ENCODE data around the gene CDH13.

Gene CDH13

GRCh38 chr16:83363521-83363920, 736.8 kb downstream of the CDH13 start:
- H3K79me1 ChIP-seq (replicated peaks; ENCODE audit: low read length, poor library complexity, severe bottlenecking): peaks cover 3% of the 10 kb centered on the region
- WGBS: 93% methylated on average over 4 of the region's 4 CpGs
- no peak overlapping the region for H2AK5ac ChIP-seq (ENCODE audit: low read length, severe bottlenecking)
- H3K9ac ChIP-seq (ENCODE audit: low read length): no peak overlapping the region
- no peak overlapping the region for H4K8ac ChIP-seq (ENCODE audit: low read length)
- no peak overlapping the region for H2BK15ac ChIP-seq (ENCODE audit: low read depth, poor library complexity, severe bottlenecking)
- H4K91ac ChIP-seq (ENCODE audit: low read length): no peak overlapping the region
- H3K18ac ChIP-seq (ENCODE audit: low read depth in 1 of 2, low read length in 2 of 2): no peak overlapping the region
- no peak overlapping the region for H2BK5ac ChIP-seq (ENCODE audit: low read depth, low read length, poor library complexity, severe bottlenecking)
- H2BK120ac ChIP-seq (ENCODE audit: low read depth, low read length): no peak overlapping the region
- H3K14ac ChIP-seq (ENCODE audit: low read length in 2 of 2): no peak overlapping the region
- H2BK12ac ChIP-seq (ENCODE audit: low read length in 2 of 2): no peak overlapping the region
- H3K9me3 ChIP-seq (ENCODE audit: control insufficient read depth, low read length): no peaks in the 10 kb centered on the region
- no peak overlapping the region for H3K4ac ChIP-seq (ENCODE audit: low read depth in 1 of 2, low read length in 2 of 2)
- no peak overlapping the region for H3K4me2 ChIP-seq (ENCODE audit: low read length, poor library complexity, severe bottlenecking)
- no peak overlapping the region for H3K4me3 ChIP-seq (ENCODE audit: insufficient read depth in 1 of 2, low read depth in 1 of 2, low read length in 2 of 2)
- no peaks in the 10 kb centered on the region for H3K4me1 ChIP-seq (ENCODE audit: control insufficient read depth, insufficient read depth, low read depth, low read length)
- no peak overlapping the region for H2AFZ ChIP-seq (ENCODE audit: low read depth, low read length)
- H3K23ac ChIP-seq (ENCODE audit: low read length in 2 of 2): no peak overlapping the region
- no peak overlapping the region for H3K27ac ChIP-seq (ENCODE audit: low read length, poor library complexity, severe bottlenecking)
- no peaks in the 10 kb centered on the region for H3K36me3 ChIP-seq (ENCODE audit: control insufficient read depth in 1 of 2, insufficient read depth in 2 of 2, low read depth in 1 of 2, low read length in 2 of 2)
- no peak for DNase-seq
- H3K27me3 ChIP-seq (ENCODE audit: control insufficient read depth in 1 of 2, insufficient read depth in 1 of 2, low read length in 2 of 2): no peaks in the 10 kb centered on the region

- no peak overlapping the region for H3K27ac ChIP-seq (ENCODE audit: low read length, poor library complexity, severe bottlenecking)
- no peak overlapping the region for H3K23ac ChIP-seq (ENCODE audit: low read length in 2 of 2)
- no peak overlapping the region for H2BK5ac ChIP-seq (ENCODE audit: low read depth, low read length, poor library complexity, severe bottlenecking)
- no peaks in the 10 kb centered on the region for H3K27me3 ChIP-seq (ENCODE audit: control insufficient read depth in 1 of 2, insufficient read depth in 1 of 2, low read length in 2 of 2)
- H4K91ac ChIP-seq (ENCODE audit: low read length): no peak overlapping the region
- H3K18ac ChIP-seq (ENCODE audit: low read depth in 1 of 2, low read length in 2 of 2): no peak overlapping the region
- no peak overlapping the region for H3K9ac ChIP-seq (ENCODE audit: low read length)
- H2AFZ ChIP-seq (ENCODE audit: low read depth, low read length): no peak overlapping the region
- H3K9me3 ChIP-seq (ENCODE audit: control insufficient read depth, low read length): no peaks in the 10 kb centered on the region
- 83% methylated on average over 3 of the region's 3 CpGs for WGBS
- no peak overlapping the region for H2BK120ac ChIP-seq (ENCODE audit: low read depth, low read length)
- H3K4ac ChIP-seq (ENCODE audit: low read depth in 1 of 2, low read length in 2 of 2): no peak overlapping the region
- H2BK12ac ChIP-seq (ENCODE audit: low read length in 2 of 2): no peak overlapping the region
- peaks cover 3% of the 10 kb centered on the region for H3K79me1 ChIP-seq (replicated peaks; ENCODE audit: low read length, poor library complexity, severe bottlenecking)
- H2AK5ac ChIP-seq (ENCODE audit: low read length, severe bottlenecking): no peak overlapping the region
- H3K4me1 ChIP-seq (ENCODE audit: control insufficient read depth, insufficient read depth, low read depth, low read length): no peaks in the 10 kb centered on the region
- no peak overlapping the region for H2BK15ac ChIP-seq (ENCODE audit: low read depth, poor library complexity, severe bottlenecking)
- H3K36me3 ChIP-seq (ENCODE audit: control insufficient read depth in 1 of 2, insufficient read depth in 2 of 2, low read depth in 1 of 2, low read length in 2 of 2): no peaks in the 10 kb centered on the region
- H3K14ac ChIP-seq (ENCODE audit: low read length in 2 of 2): no peak overlapping the region
- H3K4me3 ChIP-seq (ENCODE audit: insufficient read depth in 1 of 2, low read depth in 1 of 2, low read length in 2 of 2): no peak overlapping the region
- DNase-seq: peak; percentile 18
- no peak overlapping the region for H4K8ac ChIP-seq (ENCODE audit: low read length)
- H3K4me2 ChIP-seq (ENCODE audit: low read length, poor library complexity, severe bottlenecking): no peak overlapping the region
These were observed 738.4 kb downstream of the CDH13 start for GRCh38 chr16:83365166-83365565.

DNA sequence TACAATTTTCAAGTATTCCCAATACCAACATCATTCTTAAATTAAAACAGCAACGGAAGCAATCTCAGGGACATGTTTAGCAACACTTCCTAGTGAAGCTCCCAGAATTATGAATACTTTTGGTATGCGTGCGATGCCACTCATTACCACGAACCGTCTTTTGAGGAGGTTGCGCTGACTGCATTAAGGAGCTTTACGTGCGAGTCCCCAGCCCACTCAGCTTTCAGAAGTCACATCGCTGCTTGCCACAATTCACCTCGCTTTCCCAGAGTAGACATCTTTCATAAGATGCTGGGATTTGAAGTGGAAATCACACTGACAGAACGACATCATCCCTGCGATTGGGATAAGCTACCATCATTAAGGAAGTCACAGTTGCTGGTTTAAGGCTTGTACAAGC, 739.5 kb downstream of the CDH13 start:
- H4K8ac ChIP-seq (ENCODE audit: low read length): no peak overlapping the region
- H4K91ac ChIP-seq (ENCODE audit: low read length): no peak overlapping the region
- H3K23ac ChIP-seq (ENCODE audit: low read length in 2 of 2): no peak overlapping the region
- no peaks in the 10 kb centered on the region for H3K27me3 ChIP-seq (ENCODE audit: control insufficient read depth in 1 of 2, insufficient read depth in 1 of 2, low read length in 2 of 2)
- no peak overlapping the region for H2BK12ac ChIP-seq (ENCODE audit: low read length in 2 of 2)
- H3K4me2 ChIP-seq (ENCODE audit: low read length, poor library complexity, severe bottlenecking): no peak overlapping the region
- WGBS: 93% methylated on average over 12 of the region's 12 CpGs
- no peaks in the 10 kb centered on the region for H3K4me1 ChIP-seq (ENCODE audit: control insufficient read depth, insufficient read depth, low read depth, low read length)
- H3K79me1 ChIP-seq (replicated peaks; ENCODE audit: low read length, poor library complexity, severe bottlenecking): peaks cover 3% of the 10 kb centered on the region
- DNase-seq: no peak
- H3K9me3 ChIP-seq (ENCODE audit: control insufficient read depth, low read length): no peaks in the 10 kb centered on the region
- no peak overlapping the region for H3K18ac ChIP-seq (ENCODE audit: low read depth in 1 of 2, low read length in 2 of 2)
- no peak overlapping the region for H2BK5ac ChIP-seq (ENCODE audit: low read depth, low read length, poor library complexity, severe bottlenecking)
- H3K9ac ChIP-seq (ENCODE audit: low read length): no peak overlapping the region
- no peak overlapping the region for H3K4me3 ChIP-seq (ENCODE audit: insufficient read depth in 1 of 2, low read depth in 1 of 2, low read length in 2 of 2)
- H2AFZ ChIP-seq (ENCODE audit: low read depth, low read length): no peak overlapping the region
- no peak overlapping the region for H2AK5ac ChIP-seq (ENCODE audit: low read length, severe bottlenecking)
- H2BK15ac ChIP-seq (ENCODE audit: low read depth, poor library complexity, severe bottlenecking): no peak overlapping the region
- H2BK120ac ChIP-seq (ENCODE audit: low read depth, low read length): no peak overlapping the region
- H3K4ac ChIP-seq (ENCODE audit: low read depth in 1 of 2, low read length in 2 of 2): no peak overlapping the region
- H3K14ac ChIP-seq (ENCODE audit: low read length in 2 of 2): no peak overlapping the region
- H3K36me3 ChIP-seq (ENCODE audit: control insufficient read depth in 1 of 2, insufficient read depth in 2 of 2, low read depth in 1 of 2, low read length in 2 of 2): no peaks in the 10 kb centered on the region
- no peak overlapping the region for H3K27ac ChIP-seq (ENCODE audit: low read length, poor library complexity, severe bottlenecking)

- no peak overlapping the region for H2AFZ ChIP-seq (ENCODE audit: low read depth, low read length)
- H2AK5ac ChIP-seq (ENCODE audit: low read length, severe bottlenecking): no peak overlapping the region
- no peak overlapping the region for H3K14ac ChIP-seq (ENCODE audit: low read length in 2 of 2)
- no peak overlapping the region for H3K18ac ChIP-seq (ENCODE audit: low read depth in 1 of 2, low read length in 2 of 2)
- H3K27ac ChIP-seq (ENCODE audit: low read length, poor library complexity, severe bottlenecking): no peak overlapping the region
- DNase-seq: no peak
- no peaks in the 10 kb centered on the region for H3K4me1 ChIP-seq (ENCODE audit: control insufficient read depth, insufficient read depth, low read depth, low read length)
- no peak overlapping the region for H2BK12ac ChIP-seq (ENCODE audit: low read length in 2 of 2)
- H3K23ac ChIP-seq (ENCODE audit: low read length in 2 of 2): no peak overlapping the region
- H2BK120ac ChIP-seq (ENCODE audit: low read depth, low read length): no peak overlapping the region
- no peaks in the 10 kb centered on the region for H3K36me3 ChIP-seq (ENCODE audit: control insufficient read depth in 1 of 2, insufficient read depth in 2 of 2, low read depth in 1 of 2, low read length in 2 of 2)
- H3K4me3 ChIP-seq (ENCODE audit: insufficient read depth in 1 of 2, low read depth in 1 of 2, low read length in 2 of 2): no peak overlapping the region
- no peak overlapping the region for H2BK15ac ChIP-seq (ENCODE audit: low read depth, poor library complexity, severe bottlenecking)
- H4K8ac ChIP-seq (ENCODE audit: low read length): no peak overlapping the region
- no peak overlapping the region for H4K91ac ChIP-seq (ENCODE audit: low read length)
- H3K9me3 ChIP-seq (ENCODE audit: control insufficient read depth, low read length): no peaks in the 10 kb centered on the region
- no peak overlapping the region for H3K4me2 ChIP-seq (ENCODE audit: low read length, poor library complexity, severe bottlenecking)
- H2BK5ac ChIP-seq (ENCODE audit: low read depth, low read length, poor library complexity, severe bottlenecking): no peak overlapping the region
- 90% methylated on average over 3 of the region's 3 CpGs for WGBS
- H3K27me3 ChIP-seq (ENCODE audit: control insufficient read depth in 1 of 2, insufficient read depth in 1 of 2, low read length in 2 of 2): no peaks in the 10 kb centered on the region
- H3K79me1 ChIP-seq (replicated peaks; ENCODE audit: low read length, poor library complexity, severe bottlenecking): no peaks in the 10 kb centered on the region
- no peak overlapping the region for H3K4ac ChIP-seq (ENCODE audit: low read depth in 1 of 2, low read length in 2 of 2)
- H3K9ac ChIP-seq (ENCODE audit: low read length): no peak overlapping the region
These were observed 748.2 kb downstream of the CDH13 start for GRCh38 chr16:83374979-83375378.
